Esophagus muscularis mucosa (tissue), 4 donors: ENCODE results near the gene SNRPB2. TPM values are rescaled to one million over a fixed set of nuclear protein-coding genes. Genes with fewer than 3 reads are reported as not detected.

Source experiments
- DNase-seq: peaks from one replicate; pipeline ENCODE4 v3.0.0-alpha.2; 2017; ENCODE audit errors: extremely low spot score
- H3K27ac ChIP-seq, 4 donors: fragments of 200-600 bp; sonication (generic); replicated peaks in 1 of 4; 1 replicate in 3 of 4; 2 replicates in 1 of 4; pipeline ENCODE4 v1.5.1; 2016 to 2019; ENCODE audit warnings: mild to moderate bottlenecking in 1 of 4
- H3K27me3 ChIP-seq, 4 donors: fragments of 200-600 bp; sonication (generic); one replicate each; pipeline versions ENCODE4 v1.5.1 to v1.6.0; 2016 to 2019
- H3K36me3 ChIP-seq, 4 donors: fragments of 200-600 bp; sonication (generic); one replicate each; pipeline ENCODE4 v1.5.1; 2016 to 2019
- H3K4me1 ChIP-seq, 4 donors: fragments of 200-600 bp; sonication (generic); one replicate each; pipeline ENCODE4 v1.5.1; 2016 to 2019
- H3K4me3 ChIP-seq, 4 donors: fragments of 200-600 bp; sonication (generic); 1 replicate in 2 of 4; 2 replicates in 2 of 4; pipeline ENCODE4 v1.5.1; 2016 to 2019; ENCODE audit warnings: mild to moderate bottlenecking in 4 of 4, moderate library complexity in 1 of 4
- H3K9me3 ChIP-seq, 4 donors: fragments of 200-600 bp; sonication (generic); 1 replicate in 3 of 4; 2 replicates in 1 of 4; pipeline ENCODE4 v1.5.1; 2016 to 2019
- EP300 ChIP-seq: sonication (generic); formaldehyde crosslinking; IDR thresholded peaks from one replicate; pipeline ENCODE4 v1.6.1; 2017; ENCODE audit warnings: antibody characterized with exemption
- POLR2A ChIP-seq: fragments of 450-650 bp; IDR thresholded peaks from one replicate; pipeline ENCODE4 v1.6.1; 2017; ENCODE audit warnings: antibody characterized with exemption, moderate library complexity, mild to moderate bottlenecking, low read depth
- POLR2AphosphoS5 ChIP-seq, 2 donors: sonication (generic); formaldehyde crosslinking; IDR thresholded peaks; one replicate each; pipeline ENCODE4 v1.6.1; 2017; ENCODE audit warnings: antibody characterized with exemption in 2 of 2
- WGBS: methylation state at CpG from one replicate; pipeline ENCODE4 v1.1.5; 2018; 5-methylcytosine and 5-hydroxymethylcytosine counted together
- intact Hi-C: fragments of 100-400 bp; cut with DNase I; formaldehyde crosslinking; loops from one replicate; pipeline ENCODE4 v1.15.1; 2023
- small RNA-seq, 3 donors: library from RNA; depleted of rRNA; stranded (forward); fragments of <200 nt; gene quantifications; one replicate each; pipeline ENCODE3, GENCODE V24; 2016
- total RNA-seq, 4 donors: library from RNA; depleted of rRNA; stranded (reverse); fragments of >200 nt; gene quantifications; one replicate each; pipeline versions ENCODE4 v1.1.0 to v1.2.1, GENCODE V29; 2016
- TF ChIP-seq, protein P1 (sequence below), 3 experiments: fragments of 200-600 bp in 2 of 3; fragments of 450-650 bp in 1 of 3; sonication (generic) in 2 of 3; IDR thresholded peaks; one replicate each; pipeline ENCODE4 v1.5.1; 2017 to 2019; ENCODE audit warnings: antibody characterized with exemption in 3 of 3, mild to moderate bottlenecking in 2 of 3, moderate library complexity in 1 of 3

The SNRPB2 gene
- total RNA-seq, 4 donors from 2014 or later, result 22.0 to 49.4 (median 30.5) TPM

DNA sequence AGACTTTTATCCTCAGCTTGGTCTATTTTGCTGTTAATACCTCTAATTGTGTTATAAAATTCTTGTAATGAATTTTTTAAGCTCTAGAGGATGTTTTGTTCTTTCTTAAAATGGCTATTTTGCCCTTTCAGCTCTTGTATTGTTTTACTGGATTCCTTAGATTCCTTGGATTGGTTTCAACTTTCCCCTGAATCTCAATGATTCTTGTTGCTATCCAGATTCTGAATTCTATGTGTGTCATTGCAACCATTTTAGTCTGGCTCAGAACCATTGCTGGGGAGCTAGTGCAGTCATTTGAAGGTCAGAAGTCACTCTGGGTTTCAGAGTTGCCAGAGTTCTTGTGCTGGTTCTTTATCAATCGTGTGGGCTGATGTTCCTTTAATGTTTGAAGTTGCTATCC, 55.4 kb downstream of the SNRPB2 start:
- DNase-seq, result no peak
- 38% methylated on average over 1 of the region's 1 CpG for WGBS

More for the DNA sequence above, 55.4 kb downstream of the SNRPB2 start:
- no peaks in the 10 kb centered on the region for H3K27me3 ChIP-seq
- TF ChIP-seq POLR2AphosphoS5 (IDR thresholded peaks at IDR 0.05), result no peak
- no peak for TF ChIP-seq EP300
- TF ChIP-seq POLR2A, result no peak
- TF ChIP-seq, protein P1, sequence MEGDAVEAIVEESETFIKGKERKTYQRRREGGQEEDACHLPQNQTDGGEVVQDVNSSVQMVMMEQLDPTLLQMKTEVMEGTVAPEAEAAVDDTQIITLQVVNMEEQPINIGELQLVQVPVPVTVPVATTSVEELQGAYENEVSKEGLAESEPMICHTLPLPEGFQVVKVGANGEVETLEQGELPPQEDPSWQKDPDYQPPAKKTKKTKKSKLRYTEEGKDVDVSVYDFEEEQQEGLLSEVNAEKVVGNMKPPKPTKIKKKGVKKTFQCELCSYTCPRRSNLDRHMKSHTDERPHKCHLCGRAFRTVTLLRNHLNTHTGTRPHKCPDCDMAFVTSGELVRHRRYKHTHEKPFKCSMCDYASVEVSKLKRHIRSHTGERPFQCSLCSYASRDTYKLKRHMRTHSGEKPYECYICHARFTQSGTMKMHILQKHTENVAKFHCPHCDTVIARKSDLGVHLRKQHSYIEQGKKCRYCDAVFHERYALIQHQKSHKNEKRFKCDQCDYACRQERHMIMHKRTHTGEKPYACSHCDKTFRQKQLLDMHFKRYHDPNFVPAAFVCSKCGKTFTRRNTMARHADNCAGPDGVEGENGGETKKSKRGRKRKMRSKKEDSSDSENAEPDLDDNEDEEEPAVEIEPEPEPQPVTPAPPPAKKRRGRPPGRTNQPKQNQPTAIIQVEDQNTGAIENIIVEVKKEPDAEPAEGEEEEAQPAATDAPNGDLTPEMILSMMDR (IDR thresholded peaks at IDR 0.05), result no peak
- intact Hi-C loops, result no loop called here
- no peaks in the 10 kb centered on the region for H3K36me3 ChIP-seq
- H3K4me1 ChIP-seq, result no peaks in the 10 kb centered on the region
- H3K4me3 ChIP-seq, result no peak overlapping the region
- peaks cover 0 to 14% (median 5%) of the 10 kb centered on the region in 4 donors for H3K9me3 ChIP-seq
- no peak overlapping the region for H3K27ac ChIP-seq

Small RNA genes lying within 50 kb of the gene (small RNA-seq; reads per million reads assigned to genes)
- gene AL135938.1, result 0 reads per million in 3 donors

Other genes with a start within 250 kb of the SNRPB2 start
- gene KIF16B, start 156.6 kb upstream of the SNRPB2 start, total RNA-seq, result 10 to 100 TPM; 15.4 to 21.1 (median 19.3) TPM
- gene OTOR, start 18.3 kb downstream of the SNRPB2 start, total RNA-seq, result not detected